ENCODE data around the gene FGF22. TPM values are rescaled to one million over a fixed set of nuclear protein-coding genes. Genes with fewer than 3 reads are reported as not detected.

Gene FGF22
- total and polyA plus RNA-seq, 7 experiments from 2014 or later: 0.17 to 1.8 (median 0.95) TPM; not detected in 3

GRCh38 chr19:688992-689391 is 49.3 kb downstream of the FGF22 start:
- no peaks in the 10 kb centered on the region for H3K4me1 ChIP-seq (ENCODE audit: control insufficient read depth in 2 of 2, insufficient read depth in 2 of 2, low read length in 2 of 2)
- intact Hi-C loops (cut with micrococcal nuclease): no loop called here
- Mint-ChIP-seq H3K4me1 (peaks cover 0 to 1% (median 0%) of the 10 kb centered on the region in 7 donors), H3K4me3 (no peak overlapping the region), H3K36me3 (no peaks in the 10 kb centered on the region), H3K9me3 (no peaks in the 10 kb centered on the region), H3K27me3 (no peaks in the 10 kb centered on the region), H3K27ac (no peak overlapping the region)
- no peaks in the 10 kb centered on the region for H3K9me3 ChIP-seq (ENCODE audit: control insufficient read depth in 2 of 3, low read length in 3 of 3)
- ChIA-PET POLR2A (no interaction called here), CTCF (interaction anchor here (0.6 kb wide), 1 partner anchor 81 kb away, joined by 3 read pairs; no protein-coding TSS in a partner anchor)
- H3K36me3 ChIP-seq (ENCODE audit: control insufficient read depth in 2 of 3, insufficient read depth in 3 of 3, low read length in 3 of 3): no peaks in the 10 kb centered on the region
- ATAC-seq (no peak), DNase-seq (no peak)
- no peaks in the 10 kb centered on the region for H3K27me3 ChIP-seq (ENCODE audit: control insufficient read depth in 2 of 2, insufficient read depth in 2 of 2, low read length in 2 of 2)
- no peak overlapping the region for H3K27ac ChIP-seq (ENCODE audit: low read depth, low read length)
- no peak overlapping the region for H3K4me3 ChIP-seq (ENCODE audit: low read length)

DNA sequence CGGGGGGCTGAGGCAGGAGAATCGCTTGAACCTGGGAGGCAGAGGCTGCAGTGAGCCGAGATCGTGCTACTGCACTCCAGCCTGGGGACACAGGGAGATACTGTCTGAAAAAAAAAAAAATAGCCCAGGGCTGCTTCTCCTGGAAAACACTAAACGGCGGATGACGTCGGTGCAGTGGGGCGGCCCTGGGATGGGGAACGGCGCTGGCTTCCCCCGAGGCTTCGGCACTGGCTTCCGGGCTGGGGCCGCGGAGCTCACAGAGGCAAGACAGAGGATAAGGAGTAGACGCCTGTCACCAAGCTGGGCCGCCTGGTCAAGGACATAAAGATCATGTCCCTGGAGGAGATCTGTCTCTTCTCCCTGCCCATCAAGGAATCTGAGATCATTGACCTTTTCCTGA is 50.5 kb downstream of the FGF22 start:
- no peaks in the 10 kb centered on the region for H3K36me3 Mint-ChIP-seq
- Histone ChIP-seq H3K27ac (ENCODE audit: low read depth, low read length) (no peak overlapping the region), H3K4me1 (ENCODE audit: control insufficient read depth in 2 of 2, insufficient read depth in 2 of 2, low read length in 2 of 2) (no peaks in the 10 kb centered on the region), H3K27me3 (ENCODE audit: control insufficient read depth in 2 of 2, insufficient read depth in 2 of 2, low read length in 2 of 2) (no peaks in the 10 kb centered on the region), H3K36me3 (ENCODE audit: control insufficient read depth in 2 of 3, insufficient read depth in 3 of 3, low read length in 3 of 3) (no peaks in the 10 kb centered on the region), H3K4me3 (ENCODE audit: low read length) (no peak overlapping the region), H3K9me3 (ENCODE audit: control insufficient read depth in 2 of 3, low read length in 3 of 3) (no peaks in the 10 kb centered on the region)
- peaks cover 0 to 1% (median 0%) of the 10 kb centered on the region in 7 donors for H3K4me1 Mint-ChIP-seq
- no peak overlapping the region for H3K27ac Mint-ChIP-seq
- peaks cover 0 to 6% (median 4%) of the 10 kb centered on the region in 5 donors for H3K27me3 Mint-ChIP-seq
- H3K4me3 Mint-ChIP-seq: no peak overlapping the region
- POLR2A ChIA-PET: no interaction called here
- no peaks in the 10 kb centered on the region for H3K9me3 Mint-ChIP-seq
- CTCF ChIA-PET: no interaction called here
- intact Hi-C loops (cut with micrococcal nuclease): no loop called here
- ATAC-seq (no peak), DNase-seq (no peak)

Other genes starting within 250 kb of the FGF22 start
- not detected for gene C2CD4C, start 230.7 kb upstream of the FGF22 start, total RNA-seq
- not detected for gene C2CD4C, start 230.7 kb upstream of the FGF22 start, polyA plus RNA-seq
- gene SHC2, start 178.8 kb upstream of the FGF22 start, total RNA-seq: 1 to 10 TPM in 2 of 5 experiments, under 1 TPM in 1, not detected in 2; 0.82 to 2.3 (median 2.1) TPM
- not detected for gene SHC2, start 178.8 kb upstream of the FGF22 start, polyA plus RNA-seq
- gene MADCAM1, start 143.4 kb upstream of the FGF22 start, total RNA-seq: 1 to 10 TPM in 2 of 5 experiments, under 1 TPM in 2, not detected in 1; 0.24 to 1.8 (median 0.83) TPM
- under 1 TPM in 1 of 2 donors, not detected in 1; 0.12 TPM for gene MADCAM1, start 143.4 kb upstream of the FGF22 start, polyA plus RNA-seq
- gene TPGS1, start 132.4 kb upstream of the FGF22 start, total RNA-seq: 10 to 100 TPM; 21.6 to 34.5 (median 22.7) TPM
- gene TPGS1, start 132.4 kb upstream of the FGF22 start, polyA plus RNA-seq: 10 to 100 TPM; 24.2 to 36.4 TPM
- 10 to 100 TPM; 39.0 to 47.3 (median 45.8) TPM for gene CDC34, start 108.1 kb upstream of the FGF22 start, total RNA-seq
- gene CDC34, start 108.1 kb upstream of the FGF22 start, polyA plus RNA-seq: 10 to 100 TPM; 20.4 to 41.4 TPM
- 10 to 100 TPM; 30.0 to 81.4 (median 67.8) TPM for gene GZMM, start 95.8 kb upstream of the FGF22 start, total RNA-seq
- 100 to 1,000 TPM; 138 to 181 TPM for gene GZMM, start 95.8 kb upstream of the FGF22 start, polyA plus RNA-seq
- 100 to 1,000 TPM; 109 to 247 (median 120) TPM for gene BSG, start 67.3 kb upstream of the FGF22 start, total RNA-seq
- 100 to 1,000 TPM; 246 to 349 TPM for gene BSG, start 67.3 kb upstream of the FGF22 start, polyA plus RNA-seq
- gene HCN2, start 50.0 kb upstream of the FGF22 start, total RNA-seq: 1 to 10 TPM in 4 of 5 experiments, under 1 TPM in 1; 0.93 to 2.6 (median 2.2) TPM
- gene HCN2, start 50.0 kb upstream of the FGF22 start, polyA plus RNA-seq: not detected
- gene POLRMT, start 6.3 kb upstream of the FGF22 start, total RNA-seq: 100 to 1,000 TPM in 1 of 5 experiments, 10 to 100 TPM in 4; 61.2 to 105 (median 71.3) TPM
- gene POLRMT, start 6.3 kb upstream of the FGF22 start, polyA plus RNA-seq: 10 to 100 TPM; 37.4 to 51.8 TPM
- 100 to 1,000 TPM in 3 of 5 experiments, 10 to 100 TPM in 2; 75.1 to 110 (median 101) TPM for gene RNF126, start 23.3 kb downstream of the FGF22 start, total RNA-seq
- gene RNF126, start 23.3 kb downstream of the FGF22 start, polyA plus RNA-seq: 10 to 100 TPM; 55.3 to 70.3 TPM
- 1 to 10 TPM; 3.1 to 6.4 (median 5.0) TPM for gene FSTL3, start 36.5 kb downstream of the FGF22 start, total RNA-seq
- gene FSTL3, start 36.5 kb downstream of the FGF22 start, polyA plus RNA-seq: 1 to 10 TPM; 2.7 to 2.8 TPM
- 1 to 10 TPM in 1 of 5 experiments, under 1 TPM in 1, not detected in 3; 0.27 to 2.1 TPM for gene PRSS57, start 55.6 kb downstream of the FGF22 start, total RNA-seq
- not detected for gene PRSS57, start 55.6 kb downstream of the FGF22 start, polyA plus RNA-seq
- 1 to 10 TPM in 1 of 5 experiments, not detected in 4; 1.0 TPM for gene PALM, start 69.1 kb downstream of the FGF22 start, total RNA-seq
- gene PALM, start 69.1 kb downstream of the FGF22 start, polyA plus RNA-seq: not detected
- not detected for gene MISP, start 111.2 kb downstream of the FGF22 start, total RNA-seq
- gene MISP, start 111.2 kb downstream of the FGF22 start, polyA plus RNA-seq: not detected
- 100 to 1,000 TPM; 313 to 524 (median 326) TPM for gene PTBP1, start 157.6 kb downstream of the FGF22 start, total RNA-seq
- 100 to 1,000 TPM; 113 to 227 TPM for gene PTBP1, start 157.6 kb downstream of the FGF22 start, polyA plus RNA-seq
- gene PLPPR3, start 182.1 kb downstream of the FGF22 start, total RNA-seq: not detected
- gene PLPPR3, start 182.1 kb downstream of the FGF22 start, polyA plus RNA-seq: not detected
- gene AZU1, start 188.0 kb downstream of the FGF22 start, total RNA-seq: 1 to 10 TPM in 1 of 5 experiments, under 1 TPM in 1, not detected in 3; 0.64 to 4.1 TPM
- not detected for gene AZU1, start 188.0 kb downstream of the FGF22 start, polyA plus RNA-seq
- gene PRTN3, start 201.1 kb downstream of the FGF22 start, total RNA-seq: 1 to 10 TPM in 1 of 5 experiments, not detected in 4; 2.7 TPM
- gene PRTN3, start 201.1 kb downstream of the FGF22 start, polyA plus RNA-seq: not detected
- 1 to 10 TPM in 1 of 5 experiments, not detected in 4; 4.9 TPM for gene ELANE, start 212.4 kb downstream of the FGF22 start, total RNA-seq
- not detected for gene ELANE, start 212.4 kb downstream of the FGF22 start, polyA plus RNA-seq
- 10 to 100 TPM in 2 of 5 experiments, 1 to 10 TPM in 3; 1.3 to 58.0 (median 2.1) TPM for gene CFD, start 219.8 kb downstream of the FGF22 start, total RNA-seq
- 1 to 10 TPM; 4.9 to 8.0 TPM for gene CFD, start 219.8 kb downstream of the FGF22 start, polyA plus RNA-seq